Fibroblast of lung (primary cell): Measurements from ENCODE around the gene UGDH.

Experiments used
- CTCF ChIP-seq, 2 donors: IDR thresholded peaks in 1 of 2; conservative IDR thresholded peaks in 1 of 2; 1 replicate in 1 of 2; 2 replicates in 1 of 2; pipeline ENCODE4 v1.5.1; 2011 to 2012; ENCODE audit warnings: low read length in 2 of 2, control low read depth in 1 of 2, inconsistent platforms in 1 of 2, low read depth in 1 of 2, mild to moderate bottlenecking in 1 of 2
- EZH2 ChIP-seq: IDR thresholded peaks from 2 replicates; pipeline ENCODE4 v1.5.1; 2012; ENCODE audit warnings: low read length, control low read depth, mild to moderate bottlenecking; ENCODE audit errors: missing control alignments

GRCh38 chr4:39539089-39539611, 11.9 kb upstream of the UGDH start:
- no peak for TF ChIP-seq EZH2
- no peak for TF ChIP-seq CTCF (conservative IDR thresholded peaks at IDR 0.05 in 1 of 2, IDR thresholded peaks at IDR 0.05 in 1 of 2; ENCODE audit: low read depth in 1 of 2, low read length in 2 of 2)
